ENCODE results near the gene LRRC37A. TPM values are rescaled to one million over a fixed set of nuclear protein-coding genes. Genes with fewer than 3 reads are reported as not detected.
"Not testable (repeated sequence)": the region's sequence is repeated elsewhere in the genome, so short reads cannot be mapped to it uniquely, and the experiment has no call there.

LRRC37A gene
- total and polyA plus RNA-seq, 2 experiments from 2014 or later = 1.2 to 1.4 TPM

GRCh38 chr17:46274238-46274637 lies 20.7 kb upstream of the LRRC37A start:
- WGBS (ENCODE audit: low lambda C conversion rate, missing lambda C conversion rate) = 72% methylated on average over 3 of the region's 3 CpGs

DNA sequence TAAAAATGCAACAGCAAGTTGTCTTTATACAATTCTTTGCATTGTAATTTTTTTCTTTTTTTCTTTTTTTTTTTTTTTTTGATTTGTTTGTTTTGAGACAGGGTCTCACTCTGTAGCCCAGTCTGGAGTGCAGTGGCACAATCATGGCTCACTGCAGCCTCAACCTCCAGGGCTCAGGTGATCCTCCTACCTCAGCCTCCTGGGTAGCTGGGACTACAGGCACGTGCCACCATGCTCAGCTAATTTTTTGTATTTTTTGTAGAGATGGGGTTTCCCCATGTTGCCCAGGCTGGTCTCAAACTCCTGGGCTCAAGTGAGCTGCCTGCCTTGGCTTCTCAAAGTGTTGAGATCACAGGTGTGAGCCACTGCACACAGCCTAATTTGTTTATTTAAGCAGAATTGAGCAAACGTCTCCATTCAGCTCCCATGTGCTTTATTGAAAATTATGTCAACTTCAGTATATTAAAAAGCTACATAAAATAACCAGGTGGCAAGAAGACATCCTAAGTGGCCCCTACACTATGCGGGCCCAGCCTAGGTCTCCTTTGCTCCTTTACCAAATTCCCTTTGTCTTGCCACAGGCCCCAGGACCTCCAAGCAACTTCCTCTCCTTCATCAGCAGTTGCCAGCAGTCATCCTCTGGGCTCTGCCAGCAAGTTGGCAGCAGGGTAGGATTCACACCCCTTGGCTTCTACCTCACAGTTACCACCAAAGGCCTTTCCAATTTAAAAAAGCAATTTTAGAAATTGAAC lies 18.0 kb upstream of the LRRC37A start:
- H3K4me1 ChIP-seq (ENCODE audit: insufficient read depth); H3K79me2 ChIP-seq; H3K27ac ChIP-seq; H3K4me3 ChIP-seq; H4K20me1 ChIP-seq (ENCODE audit: insufficient read depth, poor library complexity, severe bottlenecking); H3K9me2 ChIP-seq (replicated peaks; ENCODE audit: insufficient read depth); H3K36me3 ChIP-seq (replicated peaks; ENCODE audit: insufficient read depth, low read depth); H3K9me3 ChIP-seq (ENCODE audit: low read depth); DNase-seq (ENCODE audit: low spot score); H3K27me3 ChIP-seq; H2AFZ ChIP-seq; H3K4me2 ChIP-seq: not testable (repeated sequence)
- 75% methylated on average over 3 of the region's 3 CpGs for WGBS (ENCODE audit: low lambda C conversion rate, missing lambda C conversion rate)

More at GRCh38 chr17:46274238-46274637, 20.7 kb upstream of the LRRC37A start:
- no peaks in the 10 kb centered on the region for H3K9me3 ChIP-seq (ENCODE audit: low read depth)
- TF ChIP-seq EZH2phosphoT487 (IDR thresholded peaks at IDR 0.05; ENCODE audit: low read depth, severe bottlenecking, unreplicated experiment) = no peak
- no peak for TF ChIP-seq EZH2 (IDR thresholded peaks at IDR 0.05; ENCODE audit: borderline replicate concordance)
- no peak overlapping the region for H3K4me2 ChIP-seq
- H3K27me3 ChIP-seq = no peaks in the 10 kb centered on the region
- no peak overlapping the region for H3K27ac ChIP-seq
- no peaks in the 10 kb centered on the region for H3K4me1 ChIP-seq (ENCODE audit: insufficient read depth)
- DNase-seq (ENCODE audit: low spot score) = no peak
- no peak overlapping the region for H2AFZ ChIP-seq
- no peaks in the 10 kb centered on the region for H3K9me2 ChIP-seq (replicated peaks; ENCODE audit: insufficient read depth)
- H4K20me1 ChIP-seq (ENCODE audit: insufficient read depth, poor library complexity, severe bottlenecking) = no peaks in the 10 kb centered on the region
- peaks cover 9% of the 10 kb centered on the region for H3K79me2 ChIP-seq
- no peak overlapping the region for H3K4me3 ChIP-seq
- no peaks in the 10 kb centered on the region for H3K36me3 ChIP-seq (replicated peaks; ENCODE audit: insufficient read depth, low read depth)

DNA sequence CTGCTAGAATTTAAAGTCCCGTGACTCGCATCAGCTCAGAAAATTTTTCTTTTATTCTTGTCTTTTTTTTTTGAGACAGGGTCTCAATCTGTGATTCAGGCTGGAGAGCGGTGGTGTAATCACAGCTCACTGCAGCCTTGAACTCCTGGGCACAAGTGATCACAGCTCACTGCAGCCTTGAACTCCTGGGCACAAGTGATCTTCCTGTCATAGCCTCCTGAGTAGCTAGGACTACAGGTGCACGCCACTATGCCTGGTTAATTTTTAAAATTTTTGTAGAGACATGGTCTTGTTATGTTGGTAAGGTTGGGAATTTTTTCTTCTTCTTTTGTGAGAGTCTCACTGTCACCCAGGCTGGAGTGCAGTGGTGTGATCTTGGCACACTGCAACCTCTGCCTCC lies 13.6 kb upstream of the LRRC37A start:
- H2AFZ ChIP-seq; H3K79me2 ChIP-seq; H3K4me1 ChIP-seq (ENCODE audit: insufficient read depth); H3K27ac ChIP-seq; DNase-seq (ENCODE audit: low spot score); H4K20me1 ChIP-seq (ENCODE audit: insufficient read depth, poor library complexity, severe bottlenecking); H3K36me3 ChIP-seq (replicated peaks; ENCODE audit: insufficient read depth, low read depth); H3K27me3 ChIP-seq; H3K9me2 ChIP-seq (replicated peaks; ENCODE audit: insufficient read depth); H3K9me3 ChIP-seq (ENCODE audit: low read depth); H3K4me3 ChIP-seq; H3K4me2 ChIP-seq: not testable (repeated sequence)
- whole genome bisulfite sequencing (ENCODE audit: low lambda C conversion rate, missing lambda C conversion rate) = 70% methylated on average over 4 of the region's 4 CpGs

GRCh38 chr17:46282635-46283034 lies 12.3 kb upstream of the LRRC37A start:
- H4K20me1 ChIP-seq (ENCODE audit: insufficient read depth, poor library complexity, severe bottlenecking); H3K36me3 ChIP-seq (replicated peaks; ENCODE audit: insufficient read depth, low read depth); H3K9me3 ChIP-seq (ENCODE audit: low read depth); H3K79me2 ChIP-seq; H3K27ac ChIP-seq; H3K27me3 ChIP-seq; H2AFZ ChIP-seq; DNase-seq (ENCODE audit: low spot score); H3K4me3 ChIP-seq; H3K4me2 ChIP-seq; H3K4me1 ChIP-seq (ENCODE audit: insufficient read depth); H3K9me2 ChIP-seq (replicated peaks; ENCODE audit: insufficient read depth): not testable (repeated sequence)
- 94% methylated on average over 10 of the region's 12 CpGs for WGBS (ENCODE audit: low lambda C conversion rate, missing lambda C conversion rate)

GRCh38 chr17:46284467-46284866 lies 10.5 kb upstream of the LRRC37A start:
- WGBS (ENCODE audit: low lambda C conversion rate, missing lambda C conversion rate) = 90% methylated on average over 1 of the region's 1 CpG

GRCh38 chr17:46285500-46285899 lies 9.4 kb upstream of the LRRC37A start:
- not testable (repeated sequence) for H3K9me2 ChIP-seq (replicated peaks; ENCODE audit: insufficient read depth); H3K4me2 ChIP-seq; H3K79me2 ChIP-seq; DNase-seq (ENCODE audit: low spot score); H3K4me1 ChIP-seq (ENCODE audit: insufficient read depth); H3K27me3 ChIP-seq; H2AFZ ChIP-seq; H3K4me3 ChIP-seq; H4K20me1 ChIP-seq (ENCODE audit: insufficient read depth, poor library complexity, severe bottlenecking); H3K36me3 ChIP-seq (replicated peaks; ENCODE audit: insufficient read depth, low read depth); H3K9me3 ChIP-seq (ENCODE audit: low read depth)
- H3K27ac ChIP-seq = peak overlapping the region; percentile 85
- WGBS (ENCODE audit: low lambda C conversion rate, missing lambda C conversion rate) = 55% methylated on average over 2 of the region's 2 CpGs

More at GRCh38 chr17:46284467-46284866, 10.5 kb upstream of the LRRC37A start:
- DNase-seq (ENCODE audit: low spot score); H2AFZ ChIP-seq; H3K4me1 ChIP-seq (ENCODE audit: insufficient read depth); H3K9me3 ChIP-seq (ENCODE audit: low read depth); H3K4me3 ChIP-seq; H4K20me1 ChIP-seq (ENCODE audit: insufficient read depth, poor library complexity, severe bottlenecking); H3K36me3 ChIP-seq (replicated peaks; ENCODE audit: insufficient read depth, low read depth); H3K27me3 ChIP-seq; H3K4me2 ChIP-seq; H3K79me2 ChIP-seq; H3K9me2 ChIP-seq (replicated peaks; ENCODE audit: insufficient read depth): not testable (repeated sequence)
- H3K27ac ChIP-seq = peak overlapping the region; percentile 14

Data from hepatocyte (in vitro differentiated cells).